OCI-LY3 (cell line): ENCODE measurements around the gene RGL1.

Experiments used
- H2AFZ ChIP-seq: fragments of 200-600, 300-600 bp; shearing (Covaris generic); 2 replicates; pipeline ENCODE4 v1.6.0; 2014; ENCODE audit warnings: antibody characterized with exemption, low read depth, low read length
- H3K27ac ChIP-seq: fragments of 200-600, 300-600 bp; sonication (generic); 2 replicates; pipeline ENCODE4 v1.5.1; 2014; ENCODE audit warnings: mild to moderate bottlenecking, low read length, moderate library complexity, mixed read lengths
- H3K27me3 ChIP-seq: fragments of 200-600, 300-600 bp; sonication (generic); 2 replicates; pipeline ENCODE4 v1.6.1; 2014; ENCODE audit warnings: low read depth, low read length, mixed read lengths
- H3K36me3 ChIP-seq: fragments of 200-600, 300-600 bp; sonication (generic); replicated peaks from 2 replicates; pipeline ENCODE3; 2014; ENCODE audit warnings: low read depth, low read length, mixed read lengths
- H3K4me1 ChIP-seq: fragments of 300-600, 200-600 bp; sonication (generic); 2 replicates; pipeline ENCODE4 v1.6.1; 2014; ENCODE audit warnings: low read length, mixed read lengths
- H3K4me2 ChIP-seq: fragments of 200-600, 300-600 bp; sonication (generic); 2 replicates; pipeline ENCODE4 v1.6.1; 2014; ENCODE audit warnings: low read length, mixed read lengths
- H3K4me3 ChIP-seq: fragments of 300-600, 200-600 bp; sonication (generic); 2 replicates; pipeline ENCODE4 v1.5.1; 2014; ENCODE audit warnings: antibody characterized with exemption, mild to moderate bottlenecking, low read length, moderate library complexity
- H3K79me2 ChIP-seq: fragments of 300-600, 200-600 bp; shearing (Covaris generic); 2 replicates; pipeline ENCODE4 v1.6.1; 2014; ENCODE audit warnings: mild to moderate bottlenecking, low read length, mixed read lengths
- H3K9ac ChIP-seq: fragments of 300-600, 200-600 bp; shearing (Covaris generic); 2 replicates; pipeline ENCODE4 v1.6.0; 2014; ENCODE audit warnings: mild to moderate bottlenecking, low read length, moderate library complexity
- H3K9me3 ChIP-seq: fragments of 200-600, 300-600 bp; shearing (Covaris generic); 2 replicates; pipeline ENCODE4 v1.6.1; 2014; ENCODE audit warnings: low read length, mixed read lengths; ENCODE audit not compliant: insufficient read depth
- H4K20me1 ChIP-seq: fragments of 200-600, 300-600 bp; sonication (generic); 2 replicates; pipeline ENCODE4 v1.6.1; 2016; ENCODE audit warnings: low read length, mixed read lengths; ENCODE audit not compliant: insufficient read depth
- CTCF ChIP-seq: fragments of 200-600, 300-600 bp; sonication (generic); IDR thresholded peaks from 2 replicates; pipeline ENCODE4 v1.5.1; 2014; ENCODE audit warnings: antibody characterized with exemption, low read length, low read depth
- EZH2phosphoT487 ChIP-seq: fragments of 200-600 bp; shearing (Covaris generic); IDR thresholded peaks from 2 replicates; pipeline ENCODE4 v1.6.1; 2018; ENCODE audit warnings: antibody characterized with exemption, mixed run types, low read depth

Gene RGL1

GRCh38 chr1:183876309-183876708 lies 71.4 kb downstream of the RGL1 start:
- H3K4me2 ChIP-seq, result no peak overlapping the region

DNA sequence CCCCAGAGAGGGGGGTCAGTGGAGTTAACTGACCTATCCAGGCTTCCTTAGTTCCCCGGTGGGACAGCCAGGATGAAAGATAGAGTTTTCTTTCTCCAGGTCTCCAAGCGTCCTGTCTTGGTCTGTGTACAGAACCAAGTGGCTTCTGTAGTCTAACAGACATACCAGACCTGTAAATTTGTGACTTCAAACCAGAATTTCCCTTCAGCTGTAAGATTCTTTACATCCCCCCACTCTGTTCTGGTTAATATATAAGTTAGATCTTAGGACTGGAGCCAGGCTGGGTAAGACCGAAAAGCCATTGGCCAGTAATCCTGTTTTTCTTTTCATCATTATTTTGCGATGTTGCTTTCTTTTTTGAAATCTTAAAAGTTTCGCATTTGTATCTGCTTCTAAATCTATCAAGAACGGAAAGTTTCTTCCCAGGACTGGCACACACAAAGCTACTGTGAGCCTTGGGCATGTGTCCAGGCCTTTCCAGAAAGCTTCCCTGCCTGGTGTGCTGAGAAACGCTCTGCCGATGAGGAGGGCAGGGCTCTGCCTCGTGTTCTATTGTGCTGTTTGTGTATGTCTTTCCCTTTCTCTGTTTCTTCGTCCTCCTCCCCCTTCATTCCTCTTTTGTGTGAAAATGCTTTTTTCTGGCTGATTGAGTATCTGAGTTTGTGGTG lies 72.3 kb downstream of the RGL1 start:
- H3K36me3 ChIP-seq, result no peaks in the 10 kb centered on the region
- H2AFZ ChIP-seq, result no peak overlapping the region
- no peak overlapping the region for H3K4me3 ChIP-seq
- no peak for TF ChIP-seq EZH2phosphoT487
- H3K9me3 ChIP-seq, result no peaks in the 10 kb centered on the region
- no peak overlapping the region for H3K27ac ChIP-seq
- 0 out of 2 replicates have a peak, but pooled peaks cover 3% of the 10 kb centered on the region for H3K4me1 ChIP-seq
- H3K27me3 ChIP-seq, result no peaks in the 10 kb centered on the region
- H3K4me2 ChIP-seq, result no peak overlapping the region
- H3K9ac ChIP-seq, result no peak overlapping the region
- H4K20me1 ChIP-seq, result no peaks in the 10 kb centered on the region
- no peaks in the 10 kb centered on the region for H3K79me2 ChIP-seq

More at GRCh38 chr1:183876309-183876708, 71.4 kb downstream of the RGL1 start:
- Histone ChIP-seq H3K79me2 (no peaks in the 10 kb centered on the region), H3K4me1 (0 out of 2 replicates have a peak, but pooled peaks cover 3% of the 10 kb centered on the region), H3K36me3 (no peaks in the 10 kb centered on the region), H2AFZ (no peak overlapping the region), H3K27me3 (no peaks in the 10 kb centered on the region), H3K4me3 (no peak overlapping the region), H3K27ac (no peak overlapping the region), H3K9me3 (no peaks in the 10 kb centered on the region), H3K9ac (no peak overlapping the region), H4K20me1 (no peaks in the 10 kb centered on the region)
- no peak for TF ChIP-seq CTCF
- no peak for TF ChIP-seq EZH2phosphoT487

GRCh38 chr1:183879494-183879893 lies 74.6 kb downstream of the RGL1 start:
- H3K4me1 ChIP-seq, result peaks cover 12% of the 10 kb centered on the region
- no peak overlapping the region for H3K4me2 ChIP-seq
- H3K9me3 ChIP-seq, result no peaks in the 10 kb centered on the region

DNA sequence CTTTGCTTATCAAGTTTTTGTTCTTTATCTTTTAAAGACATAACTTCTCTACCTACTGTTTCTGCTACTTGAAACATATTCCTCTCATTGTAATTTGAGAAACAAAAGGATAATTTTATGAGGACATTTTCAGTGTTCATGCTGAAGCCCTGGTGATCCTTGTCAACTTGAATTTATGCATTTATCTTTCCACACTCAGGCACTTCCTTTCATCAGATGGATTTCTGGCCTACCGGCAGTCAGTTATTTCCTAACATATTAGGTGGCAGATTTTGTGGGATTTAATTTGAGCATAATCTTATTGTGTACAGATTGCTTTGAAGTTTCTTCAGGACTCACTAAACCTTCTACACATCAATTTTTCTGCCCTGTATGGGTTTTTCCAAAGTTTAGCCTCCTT lies 75.0 kb downstream of the RGL1 start:
- Histone ChIP-seq H3K36me3 (no peaks in the 10 kb centered on the region), H3K9me3 (no peaks in the 10 kb centered on the region), H3K4me2 (no peak overlapping the region), H3K27ac (no peak overlapping the region), H3K27me3 (no peaks in the 10 kb centered on the region), H3K9ac (no peak overlapping the region), H3K4me1 (peaks cover 12% of the 10 kb centered on the region), H3K79me2 (no peaks in the 10 kb centered on the region), H2AFZ (no peak overlapping the region), H3K4me3 (no peak overlapping the region), H4K20me1 (no peaks in the 10 kb centered on the region)
- no peak for TF ChIP-seq CTCF
- TF ChIP-seq EZH2phosphoT487, result no peak

More at GRCh38 chr1:183879494-183879893, 74.6 kb downstream of the RGL1 start:
- no peaks in the 10 kb centered on the region for H4K20me1 ChIP-seq
- no peak overlapping the region for H3K27ac ChIP-seq
- no peak overlapping the region for H3K4me3 ChIP-seq
- H3K36me3 ChIP-seq, result no peaks in the 10 kb centered on the region
- H3K27me3 ChIP-seq, result no peaks in the 10 kb centered on the region
- H3K79me2 ChIP-seq, result no peaks in the 10 kb centered on the region
- no peak for TF ChIP-seq EZH2phosphoT487
- no peak for TF ChIP-seq CTCF
- no peak overlapping the region for H2AFZ ChIP-seq
- H3K9ac ChIP-seq, result no peak overlapping the region
